NCI-H146 treated with DMSO at 0.1 percent for 48 hours (cell line): ENCODE data around the gene KRTAP2-2.
"Not testable (repeated sequence)": the region's sequence is repeated elsewhere in the genome, so short reads cannot be mapped to it uniquely, and the experiment has no call there.

Source experiments
- DNase-seq: peaks from one replicate; lab custom pipeline; 2025; ENCODE audit not compliant: unreplicated experiment; lab: John Stamatoyannopoulos, UW

The KRTAP2-2 gene

GRCh38 chr17:41065016-41065689 is 10.1 kb upstream of the KRTAP2-2 start:
- DNase-seq: not testable (repeated sequence)

- no peak for DNase-seq
Observed at GRCh38 chr17:41064301-41064700, 9.3 kb upstream of the KRTAP2-2 start.

GRCh38 chr17:41063449-41063848 is 8.4 kb upstream of the KRTAP2-2 start:
- no peak for DNase-seq

GRCh38 chr17:41061964-41062363 is 6.9 kb upstream of the KRTAP2-2 start:
- DNase-seq: no peak

DNA sequence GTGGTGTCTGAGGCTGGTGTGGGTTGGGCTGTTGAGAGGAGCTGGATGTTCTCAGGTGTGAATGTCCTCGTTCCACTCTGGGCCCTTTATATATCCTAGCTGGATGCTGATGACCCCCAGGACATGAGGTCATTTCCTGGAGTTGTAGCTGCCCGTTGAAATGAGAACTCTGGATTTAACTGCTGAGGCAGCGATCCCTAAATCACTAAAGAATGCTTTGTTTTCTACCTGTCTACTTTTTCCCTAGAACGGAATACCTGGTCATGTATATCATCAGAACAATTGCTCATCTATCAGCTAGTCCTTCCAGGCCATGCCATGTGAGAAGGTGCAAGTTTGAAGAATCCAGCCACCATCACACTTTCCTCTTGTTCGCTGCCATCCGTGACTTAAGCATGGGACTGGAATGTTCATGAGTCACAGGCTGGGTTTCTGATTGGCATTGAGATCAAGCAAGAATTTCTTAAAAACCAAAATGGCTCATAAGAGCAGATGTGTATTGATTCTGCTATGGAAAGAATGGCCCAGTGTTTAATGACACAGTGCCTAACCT is 5.1 kb upstream of the KRTAP2-2 start, which contains the start of gene KRTAP2-3:
Gene KRTAP2-3, minus strand, starts transcription at position 63 of the 553 bp plus-strand sequence. CDS start 64 bp downstream, outside the sequence.
- peak; percentile 15 for DNase-seq

DNA sequence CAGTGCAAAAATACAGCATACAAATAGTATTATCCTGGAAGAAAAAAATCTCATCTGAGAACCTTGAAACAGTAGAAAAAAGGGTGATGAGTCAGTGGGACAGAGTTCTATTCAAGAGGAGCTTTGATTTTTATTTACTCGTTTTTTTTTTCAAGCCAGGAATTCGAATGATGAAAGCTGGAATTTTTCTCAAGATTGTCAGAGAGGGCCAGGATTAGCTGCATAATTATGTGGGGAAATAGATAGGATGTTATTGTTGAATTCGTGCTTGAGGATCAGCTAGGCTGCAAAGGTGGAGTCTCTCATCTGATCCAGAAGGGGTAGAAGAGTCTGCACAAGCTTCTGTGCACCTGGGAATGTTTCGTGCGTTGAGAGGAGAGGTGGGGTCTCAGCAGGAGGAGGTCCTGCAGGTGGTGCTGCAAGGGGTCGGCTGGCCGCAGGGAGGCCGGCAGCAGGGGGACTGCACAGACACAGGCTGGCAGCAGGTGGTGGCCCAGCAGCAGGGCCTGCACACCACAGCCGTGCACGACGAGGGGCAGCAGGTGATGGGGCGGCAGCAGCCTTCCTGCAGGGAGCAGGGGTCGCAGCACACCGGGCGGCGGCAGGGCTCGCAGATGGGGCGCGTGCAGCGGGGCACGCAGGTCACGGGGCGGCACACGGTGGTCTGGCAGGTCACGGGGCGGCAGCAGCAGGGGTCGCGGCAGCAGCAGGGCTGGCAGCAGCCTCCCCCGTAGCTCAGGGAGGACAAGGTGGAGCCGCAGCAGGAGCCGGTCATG is 4.4 kb upstream of the KRTAP2-2 start:
- DNase-seq: peak; percentile 59

- no peak for DNase-seq
Observed at GRCh38 chr17:41058741-41059140, 3.7 kb upstream of the KRTAP2-2 start.

DNA sequence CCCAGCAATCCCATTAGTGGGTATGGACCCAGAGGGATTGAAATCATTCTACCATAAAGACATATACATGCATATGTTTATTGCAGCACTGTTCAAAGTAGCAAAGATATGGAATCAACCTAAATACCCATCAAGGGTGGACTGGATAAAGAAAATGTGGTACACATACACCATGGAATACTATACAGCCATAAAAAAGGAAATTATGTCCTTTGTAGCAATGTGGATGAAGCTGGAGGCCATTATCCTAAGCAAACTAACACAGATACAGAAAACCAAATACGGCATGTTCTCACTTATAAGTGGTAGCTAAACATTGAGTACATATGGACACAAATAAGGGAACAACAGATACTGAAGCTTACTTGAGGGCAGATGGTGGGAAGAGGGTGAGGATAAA is 2.5 kb upstream of the KRTAP2-2 start:
- DNase-seq: no peak

- DNase-seq: not testable (repeated sequence)
Observed at GRCh38 chr17:41054556-41054955, 474 bp downstream of the KRTAP2-2 start.

DNA sequence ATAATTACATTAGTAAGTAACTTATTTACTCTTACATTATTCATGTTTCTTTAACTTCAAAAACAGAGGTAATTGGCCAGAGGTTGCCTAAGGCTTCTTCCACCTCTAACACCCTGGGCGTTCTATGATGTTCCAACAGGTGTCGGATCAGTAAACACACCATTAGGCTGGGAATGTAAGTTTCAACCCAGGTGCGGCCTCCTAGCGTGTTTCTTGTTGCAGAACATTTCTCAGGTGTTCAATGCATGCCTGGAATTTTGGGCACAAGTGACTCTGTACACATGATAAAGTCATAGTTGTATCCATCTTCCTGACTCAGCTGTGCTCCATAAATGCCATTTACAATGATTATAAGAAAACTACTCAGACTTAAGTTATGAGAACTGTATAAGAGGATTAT is 1.0 kb downstream of the KRTAP2-2 start:
- DNase-seq: no peak

- DNase-seq: no peak
Observed at GRCh38 chr17:41052566-41052965, 2.5 kb downstream of the KRTAP2-2 start.

- no peak for DNase-seq
Observed at GRCh38 chr17:41049110-41049509, 5.9 kb downstream of the KRTAP2-2 start.

- no peak for DNase-seq
Observed at GRCh38 chr17:41048441-41048840, 6.6 kb downstream of the KRTAP2-2 start.

DNA sequence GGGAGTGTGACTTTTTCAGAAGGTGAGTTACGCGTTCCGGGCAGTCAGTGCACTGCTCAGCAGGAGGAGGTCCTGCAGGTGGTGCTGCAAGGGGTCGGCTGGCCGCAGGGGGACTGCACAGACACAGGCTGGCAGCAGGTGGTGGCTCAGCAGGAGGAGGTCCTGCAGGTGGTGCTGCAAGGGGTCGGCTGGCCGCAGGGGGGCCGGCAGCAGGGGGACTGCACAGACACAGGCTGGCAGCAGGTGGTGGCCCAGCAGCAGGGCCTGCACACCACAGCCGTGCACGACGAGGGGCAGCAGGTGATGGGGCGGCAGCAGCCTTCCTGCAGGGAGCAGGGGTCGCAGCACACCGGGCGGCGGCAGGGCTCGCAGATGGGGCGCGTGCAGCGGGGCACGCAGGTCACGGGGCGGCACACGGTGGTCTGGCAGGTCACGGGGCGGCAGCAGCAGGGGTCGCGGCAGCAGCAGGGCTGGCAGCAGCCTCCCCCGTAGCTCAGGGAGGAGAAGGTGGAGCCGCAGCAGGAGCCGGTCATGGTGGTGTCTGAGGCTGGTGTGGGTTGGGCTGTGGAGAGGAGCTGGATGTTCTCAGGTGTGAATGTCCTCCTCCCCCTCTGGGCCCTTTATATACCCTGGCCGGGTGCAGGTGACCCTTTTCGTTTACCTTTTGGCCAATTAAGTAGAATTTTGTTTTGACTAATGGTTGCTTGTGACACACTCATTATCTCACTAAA is 8.1 kb downstream of the KRTAP2-2 start, which contains the start of gene KRTAP2-1:
Gene KRTAP2-1, minus strand, starts transcription at position 582 of the 731 bp plus-strand sequence. Its CDS starts 49 bp downstream, at position 533.
- not testable (repeated sequence) for DNase-seq

DNA sequence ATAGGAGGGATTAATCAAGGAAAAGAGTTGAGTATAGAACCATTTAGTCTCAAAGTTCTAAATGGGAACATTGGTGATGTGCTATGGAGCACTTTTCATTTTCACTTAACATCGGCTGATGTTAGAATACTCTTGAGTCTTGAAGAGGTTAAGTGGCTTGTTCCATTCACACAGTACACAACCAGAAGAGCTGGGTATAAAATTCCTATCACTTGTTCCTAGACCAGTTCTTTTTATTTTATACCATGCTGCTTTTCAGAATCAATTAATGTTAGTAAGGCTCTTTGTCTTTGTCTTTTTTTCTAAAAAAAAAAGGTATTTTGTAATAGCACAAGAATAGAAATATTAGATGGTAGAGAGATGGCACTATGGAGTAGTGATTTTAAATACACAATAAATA is 12.1 kb downstream of the KRTAP2-2 start:
- DNase-seq: no peak

- DNase-seq: not testable (repeated sequence)
Observed at GRCh38 chr17:41040783-41041571, 14.1 kb downstream of the KRTAP2-2 start, which contains the start of gene KRTAP1-1. Gene KRTAP1-1 (minus strand): TSS chr17:41041450. CDS start chr17:41041397, 53 bp downstream.

- DNase-seq: no peak
Observed at GRCh38 chr17:41037853-41038350, 17.1 kb downstream of the KRTAP2-2 start.

DNA sequence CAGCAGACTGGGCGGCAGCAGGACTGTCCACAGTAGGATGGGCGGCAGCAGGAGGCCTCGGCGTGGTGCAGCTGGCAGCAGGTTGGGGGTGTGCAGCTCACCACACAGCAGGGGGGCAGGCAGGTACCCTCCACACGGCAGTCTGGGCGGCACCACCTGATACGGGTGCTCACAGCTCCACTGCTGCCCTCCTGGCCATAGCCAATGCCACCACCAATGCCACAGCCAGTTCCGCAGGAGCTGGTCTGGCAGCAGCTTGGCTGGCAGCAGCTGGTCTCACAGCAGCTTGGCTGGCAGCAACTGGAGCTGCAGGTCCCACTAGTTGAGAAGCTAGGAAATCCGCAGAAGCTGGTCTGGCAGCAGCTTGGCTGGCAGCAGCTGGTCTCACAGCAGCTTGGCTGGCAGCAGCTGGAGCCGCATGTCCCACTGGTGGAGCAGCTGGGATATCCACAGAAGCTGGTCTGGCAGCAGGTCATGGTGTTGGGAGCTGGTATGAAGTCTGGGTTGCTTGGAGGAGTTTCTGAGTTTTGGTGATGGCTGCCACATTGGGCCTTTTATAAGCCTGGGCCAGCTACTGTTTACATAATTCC is 20.6 kb downstream of the KRTAP2-2 start, which contains the start of gene KRTAP1-3:
Gene KRTAP1-3, minus strand, starts transcription at position 529 of the 590 bp plus-strand sequence. Its CDS starts 53 bp downstream, at position 476.
- peak; percentile 26 for DNase-seq

- peak; percentile 40 for DNase-seq
Observed at GRCh38 chr17:41029633-41030245, 25.3 kb downstream of the KRTAP2-2 start, which contains the start of gene KRTAP1-4. Gene KRTAP1-4 (minus strand): TSS chr17:41030195. CDS start chr17:41030078, 117 bp downstream.
